GM23248 (cell line): ENCODE data around the gene PRSS50.

Experiments used
- EZH2 ChIP-seq: fragments of 200-600 bp; sonication (generic); IDR thresholded peaks from 2 replicates; pipeline ENCODE4 v1.6.1; 2018; ENCODE audit warnings: antibody characterized with exemption, mild to moderate bottlenecking; ENCODE audit not compliant: insufficient read depth, poor library complexity, severe bottlenecking
- EZH2phosphoT487 ChIP-seq: fragments of 200-600 bp; sonication (generic); IDR thresholded peaks from 2 replicates; pipeline ENCODE4 v1.6.1; 2018; ENCODE audit warnings: antibody characterized with exemption, moderate library complexity, mild to moderate bottlenecking, low read depth; ENCODE audit not compliant: insufficient read depth

GRCh38 chr3:46682974-46683373, 34.7 kb downstream of the PRSS50 start:
- TF ChIP-seq EZH2 (no peak), EZH2phosphoT487 (no peak)
